SU-DHL-6 (cell line): ENCODE data around the gene ERICH2.

Experiments
- H2AFZ ChIP-seq: fragments of 200-600 bp; sonication (generic); 2 replicates; pipeline ENCODE4 v1.6.1; 2014; ENCODE audit warnings: low read depth, mild to moderate bottlenecking, moderate library complexity, mixed read lengths, antibody characterized with exemption, low read length; ENCODE audit not compliant: severe bottlenecking
- H3F3A ChIP-seq: fragments of 200-600 bp; shearing (Covaris generic); 2 replicates; pipeline ENCODE4 v1.6.0; 2016; ENCODE audit warnings: antibody characterized with exemption, mild to moderate bottlenecking; ENCODE audit not compliant: insufficient read depth
- H3K27ac ChIP-seq: fragments of 200-600 bp; sonication (generic); 2 replicates; pipeline ENCODE4 v1.5.1; 2016; ENCODE audit warnings: low read depth, mild to moderate bottlenecking, low read length, moderate library complexity, mixed read lengths
- H3K27me3 ChIP-seq: fragments of 200-600 bp; sonication (generic), shearing (Covaris generic); 2 replicates; pipeline ENCODE4 v1.6.0; 2014; ENCODE audit warnings: mild to moderate bottlenecking, low read length
- H3K36me3 ChIP-seq: fragments of 200-600 bp; sonication (generic); 2 replicates; pipeline ENCODE4 v1.6.1; 2014; ENCODE audit warnings: mild to moderate bottlenecking, low read length, mixed read lengths
- H3K4me2 ChIP-seq: fragments of 300-600, 200-600 bp; shearing (Covaris generic), sonication (generic); 2 replicates; pipeline ENCODE4 v1.6.0; 2014; ENCODE audit warnings: low read length, low read depth, mild to moderate bottlenecking; ENCODE audit not compliant: poor library complexity, severe bottlenecking
- H3K4me3 ChIP-seq: fragments of 200-600 bp; sonication (generic); 2 replicates; pipeline ENCODE4 v1.5.1; 2014; ENCODE audit warnings: antibody characterized with exemption, low read length, mild to moderate bottlenecking, mixed read lengths; ENCODE audit not compliant: insufficient read depth, poor library complexity, severe bottlenecking
- H3K79me2 ChIP-seq: fragments of 200-600 bp; sonication (generic); 2 replicates; pipeline ENCODE4 v1.6.1; 2014; ENCODE audit warnings: mild to moderate bottlenecking, low read length, moderate library complexity; ENCODE audit not compliant: insufficient read depth
- H3K9ac ChIP-seq: fragments of 200-600 bp; sonication (generic); 2 replicates; pipeline ENCODE4 v1.7.0; 2014; ENCODE audit warnings: mild to moderate bottlenecking, low read length
- H3K9me2 ChIP-seq: fragments of 200-600 bp; sonication (generic); replicated peaks from 2 replicates; pipeline ENCODE4 v1.6.1; 2014; ENCODE audit warnings: low read length; ENCODE audit not compliant: insufficient read depth
- H3K9me3 ChIP-seq: fragments of 200-600 bp; sonication (generic); 2 replicates; pipeline ENCODE4 v1.6.1; 2014; ENCODE audit warnings: low read length, mixed read lengths; ENCODE audit not compliant: insufficient read depth
- H4K20me1 ChIP-seq: fragments of 200-600 bp; sonication (generic); 2 replicates; pipeline ENCODE4 v1.6.1; 2014; ENCODE audit warnings: low read depth, mild to moderate bottlenecking, antibody characterized with exemption, low read length, moderate library complexity, mixed read lengths
- CTCF ChIP-seq: fragments of 200-600 bp; sonication (generic); IDR thresholded peaks from one replicate; pipeline ENCODE4 v1.5.1; 2017; ENCODE audit warnings: antibody characterized with exemption, mild to moderate bottlenecking, low read length, moderate library complexity; ENCODE audit not compliant: insufficient read depth, poor library complexity, severe bottlenecking
- EZH2phosphoT487 ChIP-seq: fragments of 200-600 bp; sonication (generic), shearing (Covaris generic); conservative IDR thresholded peaks from 2 replicates; pipeline ENCODE4 v1.6.1; 2018; ENCODE audit warnings: mild to moderate bottlenecking, antibody characterized with exemption, low read length, moderate library complexity, mixed read lengths

The ERICH2 gene

GRCh38 chr2:170783549-170783948, 13.4 kb downstream of the ERICH2 start:
- H3K36me3 ChIP-seq: no peaks in the 10 kb centered on the region
- H3K4me3 ChIP-seq: no peak overlapping the region
- no peak overlapping the region for H3K9ac ChIP-seq
- no peaks in the 10 kb centered on the region for H3K79me2 ChIP-seq
- no peak overlapping the region for H3K27ac ChIP-seq
- H3K4me2 ChIP-seq: no peak overlapping the region
- no peaks in the 10 kb centered on the region for H3K9me2 ChIP-seq
- H4K20me1 ChIP-seq: no peaks in the 10 kb centered on the region
- H3K27me3 ChIP-seq: no peaks in the 10 kb centered on the region
- no peaks in the 10 kb centered on the region for H3F3A ChIP-seq
- TF ChIP-seq CTCF: no peak
- no peak for TF ChIP-seq EZH2phosphoT487
- H2AFZ ChIP-seq: no peak overlapping the region
- no peaks in the 10 kb centered on the region for H3K9me3 ChIP-seq

GRCh38 chr2:170798996-170799395, 28.8 kb downstream of the ERICH2 start:
- H3F3A ChIP-seq: no peaks in the 10 kb centered on the region
- H2AFZ ChIP-seq: no peak overlapping the region
- TF ChIP-seq CTCF: no peak
- no peaks in the 10 kb centered on the region for H4K20me1 ChIP-seq
- no peak overlapping the region for H3K9ac ChIP-seq
- H3K79me2 ChIP-seq: no peaks in the 10 kb centered on the region
- H3K9me3 ChIP-seq: no peaks in the 10 kb centered on the region
- no peak overlapping the region for H3K27ac ChIP-seq
- no peaks in the 10 kb centered on the region for H3K27me3 ChIP-seq
- no peak overlapping the region for H3K4me3 ChIP-seq
- H3K36me3 ChIP-seq: no peaks in the 10 kb centered on the region
- H3K4me2 ChIP-seq: no peak overlapping the region
- H3K9me2 ChIP-seq: no peaks in the 10 kb centered on the region

- H3K27ac ChIP-seq: no peak overlapping the region
- H4K20me1 ChIP-seq: no peaks in the 10 kb centered on the region
- H2AFZ ChIP-seq: no peak overlapping the region
- H3K4me3 ChIP-seq: no peak overlapping the region
- H3K9me3 ChIP-seq: no peaks in the 10 kb centered on the region
- no peaks in the 10 kb centered on the region for H3K79me2 ChIP-seq
- H3K9ac ChIP-seq: no peak overlapping the region
- TF ChIP-seq CTCF (no peak), EZH2phosphoT487 (no peak)
- no peaks in the 10 kb centered on the region for H3K36me3 ChIP-seq
- no peaks in the 10 kb centered on the region for H3K9me2 ChIP-seq
- H3K27me3 ChIP-seq: no peaks in the 10 kb centered on the region
- no peaks in the 10 kb centered on the region for H3F3A ChIP-seq
- H3K4me2 ChIP-seq: no peak overlapping the region
Observed at GRCh38 chr2:170806548-170806947, 36.4 kb downstream of the ERICH2 start.
